GM12878 (cell line): ENCODE results near the gene TRIM28. TPM values are rescaled to one million over a fixed set of nuclear protein-coding genes. Genes with fewer than 3 reads are reported as not detected.

Experiments
- ATAC-seq: fragments of 200-7000 bp; cut with Tn5 transposase; 3 replicates; pipeline ENCODE4 v1.9.1; 2020; ENCODE audit warnings: mild to moderate bottlenecking, moderate library complexity
- BruUV-seq: library from RNA; stranded (reverse); fragments of 400-500 nt; replicated peaks from 2 replicates; lab custom pipeline; 2021; lab: Mats Ljungman, UMichigan
- CTCF ChIA-PET: fragments of 300-600 bp; sonication (Branson Sonifier 250); formaldehyde crosslinking; extraction: SDS; loops from one replicate; lab custom pipeline; 2021; ENCODE audit warnings: inconsistent platforms; lab: Yijun Ruan, JAX
- POLR2A ChIA-PET: fragments of 350-600 bp; formaldehyde crosslinking; extraction: SDS; loops from one replicate; lab custom pipeline; 2021; ENCODE audit warnings: inconsistent platforms; lab: Charles Lee
- RAD21 ChIA-PET: fragments of 300-600 bp; sonication (Branson Sonifier 250); formaldehyde crosslinking; loops from one replicate; lab custom pipeline; 2023; ENCODE audit warnings: antibody characterized with exemption; ENCODE audit not compliant: unreplicated experiment; lab: Charles Lee
- SMC1A ChIA-PET: fragments of 300-600 bp; sonication (Branson Sonifier 250); formaldehyde crosslinking; loops from one replicate; lab custom pipeline; 2023; ENCODE audit not compliant: unreplicated experiment, uncharacterized antibody; lab: Charles Lee
- DNase-seq: peaks from one replicate; pipeline ENCODE4 v3.0.0-alpha.2; 2011; ENCODE audit warnings: low read depth, low spot score
- FAIRE-seq: peaks from 3 replicates; lab custom pipeline; 2011; peaks lifted over from hg19 to GRCh38; lab: Jason Lieb, UNC
- H2AFZ ChIP-seq: 2 replicates; pipeline ENCODE4 v1.6.0; 2011; ENCODE audit warnings: low read depth, low read length, control low read depth; ENCODE audit not compliant: control insufficient read depth
- H3K27ac ChIP-seq: 2 replicates; pipeline ENCODE4 v1.5.1; 2011; ENCODE audit warnings: control low read depth; ENCODE audit not compliant: control insufficient read depth, insufficient read depth
- H3K27me3 ChIP-seq, 2 experiments: replicated peaks in 1 of 2; 2 replicates each; pipeline versions ENCODE4 v1.6.0 to v1.6.1; 2011; ENCODE audit warnings: low read length in 1 of 2; ENCODE audit not compliant: control insufficient read depth in 2 of 2, insufficient read depth in 2 of 2
- H3K36me3 ChIP-seq, 2 experiments: 2 replicates each; pipeline ENCODE4 v1.5.1; 2011; ENCODE audit warnings: low read length in 1 of 2; ENCODE audit not compliant: control insufficient read depth in 2 of 2, insufficient read depth in 2 of 2
- H3K4me1 ChIP-seq: 2 replicates; pipeline ENCODE4 v1.6.1; 2011; ENCODE audit warnings: mild to moderate bottlenecking, low read length, moderate library complexity, mixed read lengths; ENCODE audit not compliant: control insufficient read depth, insufficient read depth
- H3K4me2 ChIP-seq: 2 replicates; pipeline ENCODE4 v1.6.0; 2011; ENCODE audit warnings: control low read depth; ENCODE audit not compliant: control insufficient read depth, insufficient read depth
- H3K4me3 ChIP-seq: fragments of 200-600 bp; sonication (generic); 2 replicates; pipeline ENCODE4 v1.5.1; 2016
- H3K79me2 ChIP-seq: 2 replicates; pipeline ENCODE4 v1.6.0; 2011; ENCODE audit warnings: low read length; ENCODE audit not compliant: control insufficient read depth, insufficient read depth
- H3K9ac ChIP-seq: 2 replicates; pipeline ENCODE4 v1.8.0; 2011; ENCODE audit warnings: low read length, control low read depth, mixed read lengths; ENCODE audit not compliant: control insufficient read depth, insufficient read depth
- H3K9me3 ChIP-seq: replicated peaks from 3 replicates; pipeline ENCODE4 v1.5.1; 2011; ENCODE audit warnings: mild to moderate bottlenecking, low read length; ENCODE audit not compliant: control insufficient read depth, insufficient read depth
- H4K20me1 ChIP-seq: 2 replicates; pipeline ENCODE4 v1.6.0; 2011; ENCODE audit not compliant: control insufficient read depth, insufficient read depth
- CHD1 ChIP-seq: IDR thresholded peaks from 2 replicates; pipeline ENCODE4 v1.6.1; 2012; ENCODE audit warnings: low read depth, low read length, improper control_type of control experiment
- JUNB ChIP-seq: IDR thresholded peaks from 2 replicates; pipeline ENCODE4 v1.6.1; 2016; ENCODE audit warnings: antibody characterized with exemption, mild to moderate bottlenecking
- POLR2A ChIP-seq: IDR thresholded peaks from 2 replicates; pipeline ENCODE4 v1.6.1; 2011; ENCODE audit warnings: low read depth, mild to moderate bottlenecking, low read length
- POLR2AphosphoS2 ChIP-seq: IDR thresholded peaks from 2 replicates; pipeline ENCODE4 v1.6.1; 2011; ENCODE audit warnings: low read depth, mild to moderate bottlenecking, low read length, improper control_type of control experiment, moderate library complexity
- RELA ChIP-seq: fragments of 450-650 bp; IDR thresholded peaks from 2 replicates; pipeline ENCODE4 v1.8.0; 2014; ENCODE audit warnings: borderline replicate concordance; ENCODE audit not compliant: partially characterized antibody
- WGBS: methylation state at CpG from one replicate; pipeline ENCODE4 v1.1.6; 2016; ENCODE audit warnings: low lambda C conversion rate; ENCODE audit not compliant: insufficient replicate concordance, insufficient coverage; ENCODE audit errors: missing lambda C conversion rate; 5-methylcytosine and 5-hydroxymethylcytosine counted together
- in situ Hi-C: fragments of 300-500 bp; cut with MboI; formaldehyde crosslinking; loops from 9 replicates; pipeline ENCODE4 v1.14.3; 2018; ENCODE audit warnings: mixed read lengths
- intact Hi-C: fragments of 100-400 bp; cut with micrococcal nuclease; formaldehyde crosslinking; loops from one replicate; pipeline ENCODE4 v1.14.2; 2022; ENCODE audit not compliant: unreplicated experiment
- polyA plus RNA-seq, 11 experiments: library from polyadenylated mRNA; depleted of rRNA in 4 of 11; unstranded in 6 of 11; stranded (reverse) in 5 of 11; fragments of >200 nt; fragmentation: Nextera tagmentation in 4 of 11; fragmentation: Illumina TruSeq in 1 of 11; extraction: Ambion mirVana in 4 of 11; extraction: Trizol in 1 of 11; gene quantifications; 1 replicate in 1 of 11; 2 replicates in 10 of 11; pipeline versions ENCODE4 v1.2.1 to v1.2.3, GENCODE V29; 2011 to 2016; ENCODE audit warnings: inconsistent platforms in 2 of 11, missing spikeins in 2 of 11, low read depth in 1 of 11
- total RNA-seq, 4 experiments: library from RNA; depleted of rRNA in 3 of 4; stranded (reverse); fragments of >200 nt in 3 of 4; fragmentation: Illumina TruSeq in 1 of 4; extraction: Trizol in 1 of 4; gene quantifications; 2 replicates each; pipeline versions ENCODE4 v1.2.1 to v1.2.3, GENCODE V29; 2013 to 2021
- TF ChIP-seq, protein P1 (sequence below): fragments of 450-650 bp; IDR thresholded peaks from 2 replicates; pipeline ENCODE4 v1.6.1; 2017; ENCODE audit warnings: mild to moderate bottlenecking, low read depth, inconsistent platforms; ENCODE audit not compliant: poor library complexity, severe bottlenecking

The TRIM28 gene
- total and polyA plus RNA-seq, 10 of the 15 experiments (the other 5 are each of a cell fraction or from before 2014, with no cell fraction given): 5.0 to 650 (median 296) TPM

DNA sequence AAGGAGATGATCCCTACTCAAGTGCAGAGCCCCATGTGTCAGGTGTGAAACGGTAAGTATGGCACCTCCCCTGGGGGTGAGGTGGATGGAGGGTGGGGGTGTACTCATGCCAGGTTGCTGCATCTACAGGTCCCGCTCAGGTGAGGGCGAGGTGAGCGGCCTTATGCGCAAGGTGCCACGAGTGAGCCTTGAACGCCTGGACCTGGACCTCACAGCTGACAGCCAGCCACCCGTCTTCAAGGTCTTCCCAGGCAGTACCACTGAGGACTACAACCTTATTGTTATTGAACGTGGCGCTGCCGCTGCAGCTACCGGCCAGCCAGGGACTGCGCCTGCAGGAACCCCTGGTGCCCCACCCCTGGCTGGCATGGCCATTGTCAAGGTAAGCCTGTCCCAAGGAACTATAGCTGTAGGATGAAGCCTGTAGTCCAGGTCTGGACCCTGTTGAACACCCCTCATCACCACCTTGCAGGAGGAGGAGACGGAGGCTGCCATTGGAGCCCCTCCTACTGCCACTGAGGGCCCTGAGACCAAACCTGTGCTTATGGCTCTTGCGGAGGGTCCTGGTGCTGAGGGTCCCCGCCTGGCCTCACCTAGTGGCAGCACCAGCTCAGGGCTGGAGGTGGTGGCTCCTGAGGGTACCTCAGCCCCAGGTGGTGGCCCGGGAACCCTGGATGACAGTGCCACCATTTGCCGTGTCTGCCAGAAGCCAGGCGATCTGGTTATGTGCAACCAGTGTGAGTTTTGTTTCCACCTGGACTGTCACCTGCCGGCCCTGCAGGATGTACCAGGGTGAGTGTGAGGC is 5.2 kb downstream of the TRIM28 start:
- ChIA-PET RAD21 (no interaction called here), POLR2A (no interaction called here), CTCF (no interaction called here), SMC1A (interaction anchor here (0.5 kb wide), 1 partner anchor 530 kb away, joined by 3 read pairs; no protein-coding TSS in a partner anchor)
- ATAC-seq (no peak), DNase-seq (no peak), FAIRE-seq (no peak)
- peaks cover 15% of the 10 kb centered on the region for H3K4me1 ChIP-seq
- no peaks in the 10 kb centered on the region for H3K27me3 ChIP-seq
- no TSS peak for BruUV-seq
- no peak overlapping the region for H3K9ac ChIP-seq
- in situ Hi-C loops (no loop called here), intact Hi-C loops (no loop called here)
- no peaks in the 10 kb centered on the region for H3K9me3 ChIP-seq
- H3K27ac ChIP-seq: no peak overlapping the region
- H4K20me1 ChIP-seq: peaks cover 19% of the 10 kb centered on the region
- WGBS: 88% methylated on average over 18 of the region's 20 CpGs
- no peak overlapping the region for H2AFZ ChIP-seq
- H3K79me2 ChIP-seq: peaks cover 43% of the 10 kb centered on the region
- peaks cover 35 to 50% of the 10 kb centered on the region in 2 experiments; a peak in 3 of 4 replicates for H3K36me3 ChIP-seq
- no peak overlapping the region; the same call in 1 of the 2 replicates for H3K4me2 ChIP-seq
- H3K4me3 ChIP-seq: no peak overlapping the region
- TF ChIP-seq CHD1 (no peak), JUNB (no peak), RELA (no peak)

DNA sequence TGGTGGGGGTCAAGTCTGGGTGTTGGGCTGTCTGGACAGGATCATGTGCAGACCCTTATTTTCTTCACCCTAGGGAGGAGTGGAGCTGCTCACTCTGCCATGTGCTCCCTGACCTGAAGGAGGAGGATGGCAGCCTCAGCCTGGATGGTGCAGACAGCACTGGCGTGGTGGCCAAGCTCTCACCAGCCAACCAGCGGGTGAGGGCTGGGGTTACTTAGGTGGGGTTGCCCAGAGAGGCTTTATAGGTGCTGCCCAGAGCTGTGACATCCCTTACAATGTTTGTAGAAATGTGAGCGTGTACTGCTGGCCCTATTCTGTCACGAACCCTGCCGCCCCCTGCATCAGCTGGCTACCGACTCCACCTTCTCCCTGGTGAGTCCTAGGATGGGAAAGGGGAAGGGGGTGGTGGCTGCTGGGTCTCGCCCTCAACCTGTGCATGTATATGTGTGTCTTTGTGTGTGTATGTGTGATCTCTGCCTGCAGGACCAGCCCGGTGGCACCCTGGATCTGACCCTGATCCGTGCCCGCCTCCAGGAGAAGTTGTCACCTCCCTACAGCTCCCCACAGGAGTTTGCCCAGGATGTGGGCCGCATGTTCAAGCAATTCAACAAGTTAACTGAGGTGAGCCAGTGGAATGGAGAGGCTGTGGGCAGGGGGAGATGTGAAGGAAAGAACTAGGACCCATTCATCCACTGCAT is 5.9 kb downstream of the TRIM28 start:
- no TSS peak for BruUV-seq
- in situ Hi-C loops: no loop called here
- ChIA-PET SMC1A (interaction anchor here (0.5 kb wide), 1 partner anchor 531 kb away, joined by 3 read pairs; no protein-coding TSS in a partner anchor), CTCF (no interaction called here), RAD21 (no interaction called here), POLR2A (no interaction called here)
- FAIRE-seq (no peak), ATAC-seq (no peak), DNase-seq (no peak)
- no peak overlapping the region for H3K27ac ChIP-seq
- no peaks in the 10 kb centered on the region for H3K27me3 ChIP-seq
- H3K4me2 ChIP-seq: no peak overlapping the region; the same call in 1 of the 2 replicates
- TF ChIP-seq POLR2A: peak; percentile 55
- TF ChIP-seq, protein P1, sequence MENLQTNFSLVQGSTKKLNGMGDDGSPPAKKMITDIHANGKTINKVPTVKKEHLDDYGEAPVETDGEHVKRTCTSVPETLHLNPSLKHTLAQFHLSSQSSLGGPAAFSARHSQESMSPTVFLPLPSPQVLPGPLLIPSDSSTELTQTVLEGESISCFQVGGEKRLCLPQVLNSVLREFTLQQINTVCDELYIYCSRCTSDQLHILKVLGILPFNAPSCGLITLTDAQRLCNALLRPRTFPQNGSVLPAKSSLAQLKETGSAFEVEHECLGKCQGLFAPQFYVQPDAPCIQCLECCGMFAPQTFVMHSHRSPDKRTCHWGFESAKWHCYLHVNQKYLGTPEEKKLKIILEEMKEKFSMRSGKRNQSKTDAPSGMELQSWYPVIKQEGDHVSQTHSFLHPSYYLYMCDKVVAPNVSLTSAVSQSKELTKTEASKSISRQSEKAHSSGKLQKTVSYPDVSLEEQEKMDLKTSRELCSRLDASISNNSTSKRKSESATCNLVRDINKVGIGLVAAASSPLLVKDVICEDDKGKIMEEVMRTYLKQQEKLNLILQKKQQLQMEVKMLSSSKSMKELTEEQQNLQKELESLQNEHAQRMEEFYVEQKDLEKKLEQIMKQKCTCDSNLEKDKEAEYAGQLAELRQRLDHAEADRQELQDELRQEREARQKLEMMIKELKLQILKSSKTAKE: no peak
- TF ChIP-seq POLR2AphosphoS2: peak; percentile 48; the same call in 1 of the 2 replicates
- 77% methylated on average over 11 of the region's 11 CpGs for WGBS
- no peak overlapping the region for H2AFZ ChIP-seq
- H3K4me3 ChIP-seq: no peak overlapping the region
- H3K9ac ChIP-seq: no peak overlapping the region
- H4K20me1 ChIP-seq: peaks cover 19% of the 10 kb centered on the region
- H3K9me3 ChIP-seq: no peaks in the 10 kb centered on the region
- H3K4me1 ChIP-seq: peaks cover 19% of the 10 kb centered on the region
- peaks cover 35 to 50% of the 10 kb centered on the region in 2 experiments; a peak in 3 of 4 replicates for H3K36me3 ChIP-seq
- intact Hi-C loops: no loop called here
- peaks cover 47% of the 10 kb centered on the region for H3K79me2 ChIP-seq
